Dermis lymphatic vessel endothelial cell (primary cell): ENCODE results near the gene TPD52L3. TPM values are rescaled to one million over a fixed set of nuclear protein-coding genes. Genes with fewer than 3 reads are reported as not detected.

ENCODE experiments used
- total RNA-seq: library from RNA; depleted of rRNA; stranded (reverse); fragments of >200 nt; gene quantifications from 2 replicates; pipeline ENCODE4 v1.2.1, GENCODE V29; 2014

The TPD52L3 gene
- not detected in 2 replicates for total RNA-seq

DNA sequence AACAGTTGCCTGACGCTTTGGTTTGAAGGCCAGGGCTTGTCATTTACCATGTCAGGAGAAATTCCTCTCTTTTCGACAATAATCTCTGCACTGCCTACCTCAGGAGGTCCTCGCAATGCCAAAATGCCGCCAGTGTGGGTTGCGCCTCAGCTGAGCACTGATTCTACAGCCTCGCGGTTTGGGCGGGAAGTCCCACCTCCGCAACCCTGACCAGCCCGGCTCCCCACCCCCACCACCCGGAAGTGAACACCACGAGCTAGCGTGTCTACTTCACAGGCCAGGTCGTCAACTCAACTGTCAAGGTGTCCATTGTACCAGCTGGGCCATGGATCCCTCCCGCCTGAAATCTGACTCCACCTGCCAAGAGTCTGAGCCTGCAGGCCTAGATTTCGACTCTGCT is at the start of gene TPD52L3:
Gene TPD52L3, plus strand, starts transcription at position 273 of the 400 bp plus-strand sequence. CDS start 221 bp downstream, outside the sequence.

Other genes with a start within 250 kb of the TPD52L3 start
- gene IL33, start 112.6 kb upstream of the TPD52L3 start, total RNA-seq, result 1.7 and 4.5 TPM in 2 replicates
- gene UHRF2, start 84.8 kb downstream of the TPD52L3 start, total RNA-seq, result 49.0 and 78.6 TPM in 2 replicates